Thyroid gland (tissue), 4 donors: ENCODE results near the gene FOXA3. TPM values are rescaled to one million over a fixed set of nuclear protein-coding genes. Genes with fewer than 3 reads are reported as not detected.

Experiments
- DNase-seq, 2 donors: peaks; one replicate each; pipeline ENCODE4 v3.0.0-alpha.2; 2019
- H3K27ac ChIP-seq, 3 donors: fragments of 200-600 bp; sonication (generic); 1 replicate in 2 of 3; 2 replicates in 1 of 3; pipeline ENCODE4 v1.5.1; 2016 to 2019; ENCODE audit warnings: mild to moderate bottlenecking in 1 of 3, moderate library complexity in 1 of 3
- H3K27me3 ChIP-seq: fragments of 200-600 bp; sonication (generic); one replicate; pipeline ENCODE4 v1.5.1; 2019
- H3K36me3 ChIP-seq, 2 donors: fragments of 200-600 bp; sonication (generic); one replicate each; pipeline ENCODE4 v1.5.1; 2016 to 2019
- H3K4me1 ChIP-seq, 2 donors: fragments of 200-600 bp; sonication (generic); one replicate each; pipeline ENCODE4 v1.5.1; 2017 to 2019
- H3K4me3 ChIP-seq, 3 donors: fragments of 200-600 bp; sonication (generic); replicated peaks in 1 of 3; 1 replicate in 2 of 3; 2 replicates in 1 of 3; pipeline ENCODE4 v1.5.1; 2016; ENCODE audit warnings: mild to moderate bottlenecking in 1 of 3
- H3K9me3 ChIP-seq: fragments of 200-600 bp; sonication (generic); one replicate; pipeline ENCODE4 v1.5.1; 2017
- POLR2A ChIP-seq, 2 donors: fragments of 450-650 bp; IDR thresholded peaks; one replicate each; pipeline ENCODE4 v1.6.1; 2017; ENCODE audit warnings: antibody characterized with exemption in 2 of 2, mild to moderate bottlenecking in 2 of 2, moderate library complexity in 1 of 2
- WGBS, 2 donors: methylation state at CpG; one replicate each; pipeline ENCODE4 v1.1.5; 2017; 5-methylcytosine and 5-hydroxymethylcytosine counted together
- intact Hi-C: fragments of 100-400 bp; cut with DNase I; formaldehyde crosslinking; loops from one replicate; pipeline ENCODE4 v1.15.1; 2023
- total RNA-seq, 4 donors: library from RNA; depleted of rRNA; stranded (reverse); fragments of >200 nt; gene quantifications; one replicate each; pipeline ENCODE4 v1.2.3, GENCODE V29; 2016
- TF ChIP-seq, protein P1 (sequence below), 6 experiments: fragments of 200-600 bp in 3 of 6; fragments of 450-650 bp in 3 of 6; sonication (generic) in 3 of 6; IDR thresholded peaks; one replicate each; pipeline ENCODE4 v1.5.1; 2016 to 2019; ENCODE audit warnings: antibody characterized with exemption in 6 of 6, mild to moderate bottlenecking in 2 of 6, inconsistent platforms in 1 of 6, moderate library complexity in 1 of 6

FOXA3 gene
- total RNA-seq, 4 donors from 2014 or later: not detected

- 86 to 94% methylated on average over 4 of the region's 4 CpGs for WGBS, 2 donors
These were observed 15.2 kb upstream of the FOXA3 start for GRCh38 chr19:45848922-45849321.

GRCh38 chr19:45852145-45852750, 11.9 kb upstream of the FOXA3 start:
- H3K36me3 ChIP-seq: peaks cover 31 to 37% of the 10 kb centered on the region in 2 donors
- H3K27ac ChIP-seq: peak overlapping the region; percentile 69 to 83 (median 70)
- intact Hi-C loops: no loop called here
- H3K4me1 ChIP-seq: peaks cover 17 to 25% of the 10 kb centered on the region in 2 donors
- H3K27me3 ChIP-seq: no peaks in the 10 kb centered on the region
- 92 to 95% methylated on average over 10 of the region's 10 CpGs for WGBS, 2 donors
- H3K9me3 ChIP-seq: no peaks in the 10 kb centered on the region
- no peak overlapping the region for H3K4me3 ChIP-seq
- TF ChIP-seq, protein P1, sequence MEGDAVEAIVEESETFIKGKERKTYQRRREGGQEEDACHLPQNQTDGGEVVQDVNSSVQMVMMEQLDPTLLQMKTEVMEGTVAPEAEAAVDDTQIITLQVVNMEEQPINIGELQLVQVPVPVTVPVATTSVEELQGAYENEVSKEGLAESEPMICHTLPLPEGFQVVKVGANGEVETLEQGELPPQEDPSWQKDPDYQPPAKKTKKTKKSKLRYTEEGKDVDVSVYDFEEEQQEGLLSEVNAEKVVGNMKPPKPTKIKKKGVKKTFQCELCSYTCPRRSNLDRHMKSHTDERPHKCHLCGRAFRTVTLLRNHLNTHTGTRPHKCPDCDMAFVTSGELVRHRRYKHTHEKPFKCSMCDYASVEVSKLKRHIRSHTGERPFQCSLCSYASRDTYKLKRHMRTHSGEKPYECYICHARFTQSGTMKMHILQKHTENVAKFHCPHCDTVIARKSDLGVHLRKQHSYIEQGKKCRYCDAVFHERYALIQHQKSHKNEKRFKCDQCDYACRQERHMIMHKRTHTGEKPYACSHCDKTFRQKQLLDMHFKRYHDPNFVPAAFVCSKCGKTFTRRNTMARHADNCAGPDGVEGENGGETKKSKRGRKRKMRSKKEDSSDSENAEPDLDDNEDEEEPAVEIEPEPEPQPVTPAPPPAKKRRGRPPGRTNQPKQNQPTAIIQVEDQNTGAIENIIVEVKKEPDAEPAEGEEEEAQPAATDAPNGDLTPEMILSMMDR (IDR thresholded peaks at IDR 0.05): no peak
- no peak for TF ChIP-seq POLR2A (IDR thresholded peaks at IDR 0.05)
- DNase-seq: no peak

More at GRCh38 chr19:45848922-45849321, 15.2 kb upstream of the FOXA3 start:
- no peak overlapping the region for H3K4me3 ChIP-seq
- H3K27me3 ChIP-seq: no peaks in the 10 kb centered on the region
- peaks cover 12 to 21% of the 10 kb centered on the region in 2 donors for H3K4me1 ChIP-seq
- peaks cover 43 to 59% of the 10 kb centered on the region in 2 donors for H3K36me3 ChIP-seq
- no peak overlapping the region for H3K27ac ChIP-seq
- no peaks in the 10 kb centered on the region for H3K9me3 ChIP-seq
- TF ChIP-seq, protein P1 (IDR thresholded peaks at IDR 0.05): no peak
- no peak for TF ChIP-seq POLR2A (IDR thresholded peaks at IDR 0.05)
- intact Hi-C loops: no loop called here
- no peak for DNase-seq

DNA sequence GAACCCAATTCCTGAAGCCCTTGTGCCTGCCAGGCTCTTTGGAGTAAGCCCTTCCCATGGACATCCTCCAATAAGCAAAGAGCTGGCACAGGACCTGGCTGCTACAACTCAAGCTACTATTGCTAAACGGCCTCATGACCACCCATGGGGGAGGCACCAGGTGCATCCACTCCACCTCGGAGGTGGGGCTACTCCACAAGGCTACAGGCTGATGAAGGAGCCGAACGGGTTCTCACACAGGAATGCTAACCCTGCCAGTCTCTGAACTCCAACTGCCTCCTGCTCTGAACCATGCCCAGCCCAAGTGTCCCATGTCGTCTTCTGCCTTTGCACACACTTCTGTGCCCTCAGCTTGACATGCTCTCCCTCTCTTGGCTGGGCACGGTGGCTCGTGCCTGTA, 11.1 kb upstream of the FOXA3 start:
- TF ChIP-seq, protein P1 (IDR thresholded peaks at IDR 0.05): no peak
- TF ChIP-seq POLR2A (IDR thresholded peaks at IDR 0.05): peak in 1 of 2 donors; percentile 33
- Histone ChIP-seq H3K4me1 (peaks cover 17 to 25% of the 10 kb centered on the region in 2 donors), H3K9me3 (no peaks in the 10 kb centered on the region), H3K4me3 (no peak overlapping the region), H3K27me3 (no peaks in the 10 kb centered on the region), H3K36me3 (peaks cover 25 to 30% of the 10 kb centered on the region in 2 donors), H3K27ac (peak overlapping the region; percentile 40 to 83 (median 70))
- WGBS, 2 donors: 16 to 61% methylated on average over 6 to 7 of the region's 7 CpGs
- intact Hi-C loops: no loop called here
- DNase-seq: peak; percentile 97 to 99

DNA sequence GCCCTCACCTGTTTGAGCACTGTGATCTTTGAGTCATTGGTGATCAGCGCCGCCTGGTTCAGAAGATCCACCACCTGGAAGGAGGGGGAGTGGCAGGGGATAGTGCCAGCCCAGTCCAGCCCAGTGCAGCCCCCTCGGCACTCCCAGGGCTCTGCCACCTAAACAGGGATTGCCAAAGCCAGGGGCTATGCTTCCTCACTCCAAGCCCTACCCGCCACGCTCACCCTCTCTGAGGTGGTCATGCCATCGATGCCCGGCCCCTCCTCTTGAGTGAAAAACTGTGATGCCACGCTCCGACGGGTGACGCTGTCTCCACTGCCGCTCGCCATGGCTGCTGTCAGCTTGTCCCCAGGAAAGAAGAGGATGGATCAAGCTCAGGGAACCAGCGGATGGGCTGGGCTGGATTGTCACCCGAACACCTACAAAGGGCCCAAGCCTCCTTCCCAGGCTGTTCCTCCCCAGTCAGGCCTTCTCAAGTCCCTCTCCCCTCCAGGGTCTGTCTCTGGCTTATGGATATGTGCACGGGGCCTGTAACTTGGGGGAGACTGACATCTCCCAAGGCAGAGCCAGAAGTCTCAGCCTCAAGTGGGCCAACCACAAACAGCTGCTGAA, 9.9 kb upstream of the FOXA3 start:
- DNase-seq: no peak
- Histone ChIP-seq H3K4me3 (no peak overlapping the region), H3K27ac (peak overlapping the region in 2 of 3 donors; percentile 61 to 83), H3K9me3 (no peaks in the 10 kb centered on the region), H3K27me3 (no peaks in the 10 kb centered on the region), H3K4me1 (peaks cover 17 to 25% of the 10 kb centered on the region in 2 donors), H3K36me3 (peaks cover 19 to 20% of the 10 kb centered on the region in 2 donors)
- TF ChIP-seq, protein P1 (IDR thresholded peaks at IDR 0.05): no peak
- no peak for TF ChIP-seq POLR2A (IDR thresholded peaks at IDR 0.05)
- intact Hi-C loops: no loop called here
- WGBS, 2 donors: 98% methylated on average over 15 to 16 of the region's 16 CpGs
